Hepatocyte (in vitro differentiated cells): ENCODE measurements around the gene TMEM147. TPM values are rescaled to one million over a fixed set of nuclear protein-coding genes. Genes with fewer than 3 reads are reported as not detected.

Experiments used
- DNase-seq: peaks from one replicate; pipeline ENCODE4 v3.0.0-alpha.2; 2016; ENCODE audit warnings: low spot score
- H2AFZ ChIP-seq: fragments of 200-600 bp; sonication (generic); 2 replicates; pipeline ENCODE4 v1.6.0; 2016; ENCODE audit warnings: antibody characterized with exemption, mild to moderate bottlenecking
- H3K27ac ChIP-seq: fragments of 200-600 bp; sonication (generic); 2 replicates; pipeline ENCODE4 v1.5.1; 2016; ENCODE audit warnings: mild to moderate bottlenecking
- H3K27me3 ChIP-seq: fragments of 200-600 bp; sonication (generic); 2 replicates; pipeline ENCODE4 v1.6.1; 2016
- H3K36me3 ChIP-seq: fragments of 200-600 bp; sonication (generic); replicated peaks from 2 replicates; pipeline ENCODE4 v1.5.1; 2016; ENCODE audit warnings: low read depth; ENCODE audit not compliant: insufficient read depth
- H3K4me1 ChIP-seq: fragments of 200-600 bp; sonication (generic); 2 replicates; pipeline ENCODE4 v1.5.1; 2016; ENCODE audit warnings: mild to moderate bottlenecking, moderate library complexity; ENCODE audit not compliant: insufficient read depth
- H3K4me2 ChIP-seq: fragments of 200-600 bp; sonication (generic); 2 replicates; pipeline ENCODE4 v1.6.0; 2016
- H3K4me3 ChIP-seq: fragments of 200-600 bp; sonication (generic); 2 replicates; pipeline ENCODE4 v1.5.1; 2016; ENCODE audit warnings: mild to moderate bottlenecking
- H3K79me2 ChIP-seq: fragments of 200-600 bp; sonication (generic); 2 replicates; pipeline ENCODE4 v1.6.0; 2017; ENCODE audit warnings: mild to moderate bottlenecking
- H3K9me2 ChIP-seq: fragments of 200-600 bp; sonication (generic); replicated peaks from 2 replicates; pipeline ENCODE4 v1.6.0; 2017; ENCODE audit warnings: mild to moderate bottlenecking; ENCODE audit not compliant: insufficient read depth
- H3K9me3 ChIP-seq: fragments of 200-600 bp; sonication (generic); 2 replicates; pipeline ENCODE4 v1.5.1; 2016; ENCODE audit warnings: low read depth, mild to moderate bottlenecking
- H4K20me1 ChIP-seq: fragments of 200-600 bp; sonication (generic); 2 replicates; pipeline ENCODE4 v1.6.0; 2016; ENCODE audit warnings: mild to moderate bottlenecking; ENCODE audit not compliant: insufficient read depth, poor library complexity, severe bottlenecking
- EZH2 ChIP-seq: fragments of 200-600 bp; sonication (generic); IDR thresholded peaks from 2 replicates; pipeline ENCODE4 v1.6.1; 2016; ENCODE audit warnings: antibody characterized with exemption, mild to moderate bottlenecking, borderline replicate concordance
- EZH2phosphoT487 ChIP-seq: fragments of 200-600 bp; sonication (generic); IDR thresholded peaks from one replicate; pipeline ENCODE4 v1.6.1; 2018; ENCODE audit warnings: antibody characterized with exemption, mild to moderate bottlenecking, low read depth, moderate library complexity; ENCODE audit not compliant: unreplicated experiment, severe bottlenecking
- WGBS: methylation state at CpG from one replicate; pipeline ENCODE4 v1.1.6; 2016; ENCODE audit warnings: low lambda C conversion rate; ENCODE audit errors: missing lambda C conversion rate; 5-methylcytosine and 5-hydroxymethylcytosine counted together
- polyA plus RNA-seq: library from polyadenylated mRNA; unstranded; fragments of >200 nt; fragmentation: Nextera tagmentation; extraction: Ambion mirVana; gene quantifications from 2 replicates; pipeline ENCODE4 v1.2.1, GENCODE V29; 2016
- total RNA-seq: library from RNA; depleted of rRNA; stranded (reverse); fragments of >200 nt; gene quantifications from 2 replicates; pipeline ENCODE4 v1.2.3, GENCODE V29; 2014
- TF ChIP-seq, protein P1 (sequence below): fragments of 200-600 bp; sonication (generic); IDR thresholded peaks from 2 replicates; pipeline ENCODE4 v1.5.1; 2016; ENCODE audit warnings: antibody characterized with exemption, mild to moderate bottlenecking; ENCODE audit not compliant: poor library complexity

TMEM147 gene
- total and polyA plus RNA-seq, 2 experiments from 2014 or later: 115 to 287 TPM

DNA sequence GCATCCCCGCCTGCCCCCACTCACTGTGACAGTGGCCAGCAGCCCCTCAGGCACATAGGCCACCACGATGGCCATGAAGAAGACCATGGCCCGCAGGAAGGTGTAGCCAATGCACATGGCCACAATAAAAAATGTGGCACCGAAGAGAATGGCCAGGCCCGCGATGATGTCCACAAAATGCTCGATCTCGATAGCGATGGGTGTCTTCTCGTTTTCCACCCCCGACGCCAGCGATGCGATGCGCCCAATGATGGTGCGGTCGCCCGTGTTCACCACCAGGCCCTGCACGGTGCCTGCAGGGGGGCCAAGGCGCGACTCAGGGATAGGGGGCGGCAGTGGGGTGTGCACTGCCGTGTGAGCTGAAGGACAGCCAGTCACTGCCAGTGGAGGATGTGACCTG is 14.4 kb downstream of the TMEM147 start:
- Histone ChIP-seq H2AFZ (no peak overlapping the region), H3K27me3 (peaks cover 13% of the 10 kb centered on the region), H3K4me2 (no peak overlapping the region), H3K4me3 (no peak overlapping the region), H3K27ac (no peak overlapping the region), H3K4me1 (peaks cover 3% of the 10 kb centered on the region), H3K9me3 (no peaks in the 10 kb centered on the region), H3K79me2 (no peaks in the 10 kb centered on the region), H3K9me2 (no peaks in the 10 kb centered on the region), H3K36me3 (no peaks in the 10 kb centered on the region), H4K20me1 (no peaks in the 10 kb centered on the region)
- TF ChIP-seq, protein P1, sequence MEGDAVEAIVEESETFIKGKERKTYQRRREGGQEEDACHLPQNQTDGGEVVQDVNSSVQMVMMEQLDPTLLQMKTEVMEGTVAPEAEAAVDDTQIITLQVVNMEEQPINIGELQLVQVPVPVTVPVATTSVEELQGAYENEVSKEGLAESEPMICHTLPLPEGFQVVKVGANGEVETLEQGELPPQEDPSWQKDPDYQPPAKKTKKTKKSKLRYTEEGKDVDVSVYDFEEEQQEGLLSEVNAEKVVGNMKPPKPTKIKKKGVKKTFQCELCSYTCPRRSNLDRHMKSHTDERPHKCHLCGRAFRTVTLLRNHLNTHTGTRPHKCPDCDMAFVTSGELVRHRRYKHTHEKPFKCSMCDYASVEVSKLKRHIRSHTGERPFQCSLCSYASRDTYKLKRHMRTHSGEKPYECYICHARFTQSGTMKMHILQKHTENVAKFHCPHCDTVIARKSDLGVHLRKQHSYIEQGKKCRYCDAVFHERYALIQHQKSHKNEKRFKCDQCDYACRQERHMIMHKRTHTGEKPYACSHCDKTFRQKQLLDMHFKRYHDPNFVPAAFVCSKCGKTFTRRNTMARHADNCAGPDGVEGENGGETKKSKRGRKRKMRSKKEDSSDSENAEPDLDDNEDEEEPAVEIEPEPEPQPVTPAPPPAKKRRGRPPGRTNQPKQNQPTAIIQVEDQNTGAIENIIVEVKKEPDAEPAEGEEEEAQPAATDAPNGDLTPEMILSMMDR: no peak
- TF ChIP-seq EZH2phosphoT487: no peak
- TF ChIP-seq EZH2: no peak
- no peak for DNase-seq
- WGBS: 95% methylated on average over 19 of the region's 23 CpGs

DNA sequence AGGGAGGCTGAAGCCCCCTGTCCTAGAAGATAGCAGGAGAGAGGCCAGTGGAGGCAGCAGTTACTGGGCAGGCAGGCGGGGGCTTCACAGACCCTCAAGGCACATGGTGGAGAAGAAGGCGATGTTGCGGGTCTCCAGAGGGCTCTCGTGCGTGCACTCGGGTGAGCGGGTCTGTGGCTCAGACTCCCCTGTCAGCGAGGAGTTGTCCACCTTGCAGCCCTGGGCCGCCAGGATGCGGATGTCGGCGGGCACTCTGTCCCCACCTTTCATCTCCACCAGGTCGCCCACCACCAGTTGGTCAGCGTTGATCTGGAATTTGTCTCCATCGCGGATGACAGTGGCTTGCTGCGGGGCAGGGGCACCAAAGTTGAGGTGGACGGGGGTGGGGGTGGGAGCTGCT is 14.8 kb downstream of the TMEM147 start:
- Histone ChIP-seq H3K79me2 (no peaks in the 10 kb centered on the region), H3K9me3 (no peaks in the 10 kb centered on the region), H3K27ac (no peak overlapping the region), H3K4me2 (no peak overlapping the region), H3K27me3 (peaks cover 13% of the 10 kb centered on the region), H3K36me3 (no peaks in the 10 kb centered on the region), H4K20me1 (no peaks in the 10 kb centered on the region), H3K9me2 (no peaks in the 10 kb centered on the region), H3K4me3 (no peak overlapping the region), H3K4me1 (peaks cover 3% of the 10 kb centered on the region), H2AFZ (no peak overlapping the region)
- TF ChIP-seq, protein P1: no peak
- TF ChIP-seq EZH2 (no peak), EZH2phosphoT487 (no peak)
- WGBS: 92% methylated on average over 13 of the region's 18 CpGs
- no peak for DNase-seq

DNA sequence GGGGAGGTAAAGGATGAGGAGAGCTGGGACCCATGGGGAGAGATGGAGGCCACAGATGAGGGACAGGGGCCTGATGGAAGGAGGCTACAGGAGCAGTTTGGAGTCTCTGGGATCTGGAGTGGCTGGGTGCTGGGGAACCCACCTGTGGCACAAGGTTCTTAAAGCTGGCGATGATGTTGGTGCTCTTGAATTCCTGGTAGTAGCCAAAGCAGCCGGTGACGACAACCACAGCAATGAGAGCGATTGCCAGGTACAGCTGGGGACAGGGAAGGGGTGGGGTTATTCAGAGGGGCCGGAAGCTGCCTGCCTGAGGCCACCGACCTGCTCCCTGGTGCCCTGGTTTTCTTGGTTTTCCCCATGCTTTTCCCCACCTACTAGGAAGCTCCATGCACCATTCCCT is 15.3 kb downstream of the TMEM147 start:
- DNase-seq: peak; percentile 1
- H4K20me1 ChIP-seq: no peaks in the 10 kb centered on the region
- no peaks in the 10 kb centered on the region for H3K9me2 ChIP-seq
- no peaks in the 10 kb centered on the region for H3K79me2 ChIP-seq
- TF ChIP-seq, protein P1: no peak
- TF ChIP-seq EZH2phosphoT487: no peak
- no peak for TF ChIP-seq EZH2
- H3K27me3 ChIP-seq: peaks cover 13% of the 10 kb centered on the region
- H3K4me2 ChIP-seq: no peak overlapping the region
- H3K27ac ChIP-seq: no peak overlapping the region
- no peak overlapping the region for H2AFZ ChIP-seq
- H3K4me3 ChIP-seq: no peak overlapping the region
- no peaks in the 10 kb centered on the region for H3K36me3 ChIP-seq
- H3K4me1 ChIP-seq: peaks cover 3% of the 10 kb centered on the region
- no peaks in the 10 kb centered on the region for H3K9me3 ChIP-seq
- 92% methylated on average over 5 of the region's 6 CpGs for WGBS

DNA sequence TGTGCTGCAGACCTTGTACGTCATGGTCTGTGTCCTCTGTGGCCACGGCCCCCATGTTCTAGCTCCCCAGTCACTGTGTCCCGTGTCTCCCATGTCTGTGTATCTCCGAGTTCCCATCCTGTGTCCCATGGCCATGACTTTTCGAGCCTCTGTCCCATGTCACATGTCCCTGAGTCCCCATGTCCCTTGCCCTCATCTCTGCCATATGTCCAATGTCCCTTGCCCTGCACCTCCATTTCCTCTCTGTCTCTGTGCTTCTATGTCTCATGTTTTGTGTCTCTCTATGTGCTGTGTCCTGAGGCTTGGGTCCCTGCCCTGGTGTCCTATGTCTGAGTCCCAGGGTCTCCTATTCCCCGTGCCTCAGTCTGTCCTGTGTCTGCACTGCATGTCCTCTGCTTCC is 16.0 kb downstream of the TMEM147 start:
- Histone ChIP-seq H3K27ac (no peak overlapping the region), H3K27me3 (peaks cover 13% of the 10 kb centered on the region), H3K4me2 (no peak overlapping the region), H3K79me2 (no peaks in the 10 kb centered on the region), H3K9me3 (no peaks in the 10 kb centered on the region), H2AFZ (no peak overlapping the region), H4K20me1 (no peaks in the 10 kb centered on the region), H3K4me3 (no peak overlapping the region), H3K4me1 (peaks cover 3% of the 10 kb centered on the region), H3K9me2 (no peaks in the 10 kb centered on the region), H3K36me3 (no peaks in the 10 kb centered on the region)
- DNase-seq: no peak
- TF ChIP-seq, protein P1: no peak
- no peak for TF ChIP-seq EZH2phosphoT487
- TF ChIP-seq EZH2: no peak
- WGBS: 86% methylated on average over 6 of the region's 6 CpGs
